Germinal center (tissue), 1 donor: ENCODE measurements around the gene MBD1.
A peak's percentile ranks its signal among the peaks of the same experiment; 100 is the strongest.
"Not testable (repeated sequence)": the region's sequence is repeated elsewhere in the genome, so short reads cannot be mapped to it uniquely, and the experiment has no call there.

Experiments used
- DNase-seq: peaks from one replicate; pipeline ENCODE4 v3.0.0; 2012; ENCODE audit warnings: mixed read lengths, low spot score

MBD1 gene, protein sequence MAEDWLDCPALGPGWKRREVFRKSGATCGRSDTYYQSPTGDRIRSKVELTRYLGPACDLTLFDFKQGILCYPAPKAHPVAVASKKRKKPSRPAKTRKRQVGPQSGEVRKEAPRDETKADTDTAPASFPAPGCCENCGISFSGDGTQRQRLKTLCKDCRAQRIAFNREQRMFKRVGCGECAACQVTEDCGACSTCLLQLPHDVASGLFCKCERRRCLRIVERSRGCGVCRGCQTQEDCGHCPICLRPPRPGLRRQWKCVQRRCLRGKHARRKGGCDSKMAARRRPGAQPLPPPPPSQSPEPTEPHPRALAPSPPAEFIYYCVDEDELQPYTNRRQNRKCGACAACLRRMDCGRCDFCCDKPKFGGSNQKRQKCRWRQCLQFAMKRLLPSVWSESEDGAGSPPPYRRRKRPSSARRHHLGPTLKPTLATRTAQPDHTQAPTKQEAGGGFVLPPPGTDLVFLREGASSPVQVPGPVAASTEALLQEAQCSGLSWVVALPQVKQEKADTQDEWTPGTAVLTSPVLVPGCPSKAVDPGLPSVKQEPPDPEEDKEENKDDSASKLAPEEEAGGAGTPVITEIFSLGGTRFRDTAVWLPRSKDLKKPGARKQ

DNA sequence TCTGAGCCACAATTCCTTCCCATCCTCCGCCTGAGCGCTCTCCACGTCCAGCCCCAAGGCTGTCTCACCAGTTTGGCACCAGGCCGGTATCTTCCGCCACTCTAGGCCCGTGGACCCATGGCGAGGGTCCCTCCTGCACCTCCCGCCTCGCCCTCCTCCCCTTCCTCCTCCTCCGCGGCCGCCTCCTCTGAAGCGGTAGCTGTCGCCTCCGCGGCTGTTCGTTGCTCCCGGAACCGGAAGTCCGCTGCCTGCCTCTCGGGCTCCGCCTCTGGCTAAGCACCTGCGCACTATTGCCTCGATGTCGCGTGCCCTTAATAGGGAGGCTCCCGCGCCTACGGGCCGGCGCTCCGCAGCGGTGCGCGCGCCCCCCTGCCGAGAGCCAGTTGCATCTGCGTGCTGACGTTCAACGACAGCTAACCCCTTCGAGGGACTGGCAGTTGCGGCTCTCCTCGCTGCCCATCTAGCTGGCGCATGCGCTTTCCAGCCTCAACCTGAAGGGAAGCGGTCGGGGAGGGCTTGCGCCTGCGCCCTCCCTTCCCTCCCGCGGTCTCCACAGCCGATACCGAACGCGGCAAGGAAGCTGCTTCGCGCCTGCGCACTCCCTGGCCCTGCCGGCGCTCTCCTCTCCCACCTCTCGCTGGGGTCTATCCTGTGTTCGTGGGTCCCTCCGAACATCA lies at the start of gene MBD1:
MBD1 (minus strand) TSS at position 229 of the 677 bp plus-strand sequence. CDS start 1,531 bp downstream, outside the sequence.
- DNase-seq = peak; percentile 97

DNA sequence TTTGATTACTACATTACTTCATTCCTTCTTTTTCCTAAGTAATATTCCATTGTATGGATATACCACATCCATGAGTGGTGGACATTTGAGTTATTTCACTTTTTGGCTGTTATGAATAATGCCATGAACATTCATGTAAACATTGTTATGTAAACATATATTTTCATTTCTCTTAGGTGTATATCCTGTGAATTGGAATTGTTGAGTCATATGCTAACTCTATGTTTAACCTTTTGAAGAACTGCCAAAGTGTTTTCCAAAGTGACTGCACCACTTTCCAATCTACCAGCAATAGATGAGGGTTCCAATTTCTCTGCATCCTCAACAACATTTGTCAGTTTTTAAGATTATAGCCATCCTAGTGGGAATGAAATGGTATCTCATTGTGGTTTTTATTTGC lies 48.9 kb upstream of the MBD1 start:
- no peak for DNase-seq

DNA sequence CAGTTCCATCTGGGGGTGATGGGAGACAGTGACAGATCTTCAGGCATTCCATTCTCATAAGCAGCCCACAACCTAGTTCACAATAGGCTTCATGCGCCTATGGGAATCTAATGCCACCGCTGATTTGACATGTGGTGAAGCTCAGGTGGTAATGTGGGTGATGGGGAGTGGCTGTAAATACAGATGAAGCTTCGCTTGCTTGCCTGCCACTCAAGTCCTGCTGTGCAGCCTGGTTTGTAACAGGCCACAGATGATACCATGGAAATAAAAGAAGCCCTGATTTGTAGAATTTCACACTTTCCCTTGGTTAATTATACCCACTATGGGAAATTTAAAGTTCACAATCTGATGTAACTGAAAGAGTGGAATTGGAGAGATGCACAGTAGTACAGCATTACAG lies 46.7 kb upstream of the MBD1 start:
- DNase-seq = no peak

DNA sequence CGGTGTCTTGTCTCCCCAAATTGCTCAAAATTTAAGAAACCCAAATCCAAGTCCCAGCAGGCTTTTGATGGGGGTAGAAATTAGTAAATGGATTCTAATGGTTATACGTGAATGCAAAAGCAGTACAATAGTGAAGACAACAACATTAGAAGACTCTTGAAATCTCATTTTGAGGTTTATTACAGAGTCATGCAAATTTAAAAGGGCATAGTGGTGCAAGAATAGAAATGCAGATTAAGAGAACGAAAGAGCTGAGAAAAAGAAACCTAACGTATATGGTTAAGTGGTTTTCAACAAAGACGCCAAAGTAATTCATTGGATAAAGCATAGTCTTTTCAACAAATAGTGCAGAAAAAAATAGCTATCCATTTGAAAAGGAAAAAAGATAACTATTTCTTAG lies 39.4 kb upstream of the MBD1 start:
- no peak for DNase-seq

DNA sequence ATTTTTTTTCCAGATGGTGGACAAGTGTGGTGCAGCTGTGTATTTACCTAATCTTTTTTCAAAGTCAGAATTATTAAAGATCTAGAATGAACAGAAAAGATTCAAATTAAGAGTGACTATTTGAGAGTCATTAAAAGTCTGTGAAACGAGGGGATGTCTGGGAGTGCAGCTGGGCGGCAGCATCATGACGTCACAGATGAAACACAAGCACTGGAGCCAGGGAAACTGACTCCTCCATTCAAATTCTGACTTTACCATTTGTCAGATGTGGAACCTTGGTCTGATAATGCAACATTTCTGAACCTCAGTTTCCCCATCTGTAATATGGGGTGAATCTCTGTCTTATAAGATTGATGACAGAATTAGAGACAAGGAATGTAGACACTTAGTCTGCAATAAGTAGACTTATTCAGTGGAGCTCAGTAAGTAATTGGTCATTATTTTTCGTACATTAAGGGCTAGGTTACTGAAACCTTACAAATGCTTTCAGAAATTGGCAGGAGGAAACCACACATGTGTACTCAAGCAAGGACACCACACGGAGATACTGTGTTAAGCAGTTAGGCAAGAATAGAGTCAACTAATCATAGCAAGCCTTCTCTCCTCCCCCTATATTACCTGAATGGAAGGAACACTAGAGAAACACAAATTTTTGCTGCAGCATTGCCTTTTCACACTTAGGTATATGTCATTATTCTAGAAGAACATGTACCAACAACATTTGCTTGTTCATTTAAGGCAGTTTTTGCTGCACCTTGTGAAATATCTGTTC lies 34.0 kb upstream of the MBD1 start:
- DNase-seq = peak; percentile 59

DNA sequence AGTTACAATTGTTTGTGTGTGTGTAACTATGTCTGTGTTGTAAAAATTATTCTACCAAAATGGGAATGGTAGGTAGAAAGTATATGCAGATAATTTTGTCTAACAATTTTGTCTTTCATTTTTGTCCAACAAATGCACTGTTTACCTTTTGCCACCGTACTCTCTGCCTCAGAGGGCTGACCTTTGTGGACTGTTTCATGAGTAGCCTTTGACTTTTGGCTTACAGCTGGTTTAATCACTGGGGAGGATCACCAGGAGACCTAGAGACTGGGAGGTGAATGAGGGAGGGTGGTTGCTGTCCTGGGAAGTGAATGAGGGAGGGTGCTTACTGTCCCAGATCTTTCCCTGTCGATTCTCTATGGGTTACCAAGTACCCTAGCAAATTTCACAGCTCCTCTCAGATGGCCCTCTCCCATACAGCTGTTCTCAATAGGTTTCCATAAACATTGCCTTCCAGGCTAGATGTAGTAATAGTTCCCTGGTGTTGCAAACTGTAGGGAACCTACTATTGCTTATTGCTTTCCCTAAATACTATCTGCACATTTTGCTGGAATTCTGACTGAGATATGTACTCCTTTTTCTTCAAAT lies 32.6 kb upstream of the MBD1 start:
- no peak for DNase-seq

DNA sequence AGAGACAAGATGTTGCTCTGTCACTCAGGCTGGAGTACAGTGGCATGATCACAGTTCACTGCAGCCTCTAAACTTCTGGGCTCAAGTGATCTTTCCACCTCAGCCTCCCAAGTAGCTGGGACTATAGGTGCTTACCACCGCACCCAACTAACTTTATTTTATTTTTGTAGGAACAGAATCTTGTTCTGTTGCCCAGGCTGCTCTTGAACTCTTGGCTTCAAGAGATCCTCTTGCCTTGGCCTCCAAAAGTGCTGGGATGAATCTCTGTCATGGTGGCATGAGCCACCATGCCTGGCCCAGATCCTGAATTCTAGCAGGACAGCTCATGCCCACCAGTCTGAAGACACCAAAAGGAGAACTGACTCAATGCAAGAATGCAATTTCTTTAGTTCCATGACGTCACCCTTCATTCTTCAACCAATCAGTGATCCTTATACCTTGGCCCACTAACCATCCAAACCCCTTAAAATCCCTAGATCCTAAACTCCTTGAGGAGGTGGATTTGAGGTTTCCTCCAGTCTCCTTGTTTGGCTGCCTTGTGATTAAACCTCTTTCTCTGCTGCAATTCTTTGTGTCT lies 31.8 kb upstream of the MBD1 start:
- DNase-seq = no peak

DNA sequence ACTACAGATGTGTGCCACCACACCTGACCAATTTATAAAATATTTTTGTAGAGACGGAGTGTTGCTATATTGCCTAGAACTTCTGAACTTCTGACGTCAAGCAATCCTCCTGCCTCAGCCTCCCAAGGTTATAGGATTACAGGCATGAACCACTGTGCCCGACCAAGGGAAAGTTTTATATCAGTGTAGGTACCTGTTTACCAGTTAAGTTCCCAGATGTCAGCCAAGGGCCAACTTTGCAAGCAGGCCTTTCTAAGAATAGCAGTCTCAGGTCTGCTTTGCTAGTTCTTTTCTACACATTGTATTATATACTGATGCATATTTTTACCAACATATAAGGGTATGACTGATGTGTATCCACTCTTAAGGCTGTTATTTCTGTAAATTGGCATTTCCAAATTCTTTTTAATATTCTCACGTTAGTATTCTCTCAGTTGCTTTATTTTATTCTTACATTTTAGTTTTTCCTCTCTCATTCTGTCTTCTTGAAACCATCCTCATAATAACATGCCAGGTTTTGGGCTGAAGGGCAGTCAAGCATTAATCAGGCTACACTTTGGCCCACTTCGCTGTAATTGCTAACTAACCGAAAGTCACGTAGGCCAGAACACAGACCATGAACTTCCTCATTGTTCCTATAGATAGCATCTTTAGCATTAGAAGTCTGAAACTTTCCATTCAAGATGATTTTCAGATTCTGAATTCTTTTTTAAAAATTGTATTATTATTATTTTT lies 31.1 kb upstream of the MBD1 start:
- DNase-seq = peak; percentile 42

DNA sequence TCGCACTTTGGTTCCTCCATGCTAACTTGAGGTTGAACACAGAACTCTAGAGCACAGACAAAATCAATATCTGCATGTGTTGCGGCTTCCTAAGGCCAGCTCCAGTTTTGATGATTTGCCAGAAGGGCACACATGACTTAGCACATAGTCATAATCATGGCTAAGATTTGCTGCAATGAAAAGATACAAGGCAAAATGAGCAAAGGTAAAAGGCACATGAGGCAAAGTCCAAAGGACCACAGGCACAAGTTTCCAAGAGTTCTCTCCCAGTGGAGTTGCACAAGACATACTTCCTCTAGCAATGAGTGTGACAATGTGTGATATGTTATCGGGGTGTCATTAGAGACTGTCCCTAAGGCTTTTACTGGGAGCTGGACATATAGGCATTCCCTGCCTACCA lies 30.3 kb upstream of the MBD1 start:
- DNase-seq = no peak

DNA sequence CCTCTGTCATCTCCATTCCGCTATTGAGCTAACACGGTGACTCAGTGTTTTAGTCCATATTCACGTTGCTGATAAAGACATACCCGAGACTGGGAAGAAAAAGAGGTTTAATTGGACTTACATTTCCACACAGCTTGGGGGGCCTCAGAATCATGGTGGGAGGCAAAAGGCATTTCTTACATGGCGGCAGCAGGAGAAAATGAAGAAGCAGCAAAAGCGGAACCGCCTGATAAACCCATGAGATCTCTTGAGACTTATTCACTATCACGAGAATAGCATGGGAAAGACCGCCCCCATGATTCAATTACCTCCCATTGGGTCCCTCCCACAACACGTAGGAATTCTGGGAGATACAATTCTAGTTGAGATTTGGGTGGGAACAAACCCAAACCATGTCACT lies 28.8 kb upstream of the MBD1 start:
- DNase-seq = no peak

DNA sequence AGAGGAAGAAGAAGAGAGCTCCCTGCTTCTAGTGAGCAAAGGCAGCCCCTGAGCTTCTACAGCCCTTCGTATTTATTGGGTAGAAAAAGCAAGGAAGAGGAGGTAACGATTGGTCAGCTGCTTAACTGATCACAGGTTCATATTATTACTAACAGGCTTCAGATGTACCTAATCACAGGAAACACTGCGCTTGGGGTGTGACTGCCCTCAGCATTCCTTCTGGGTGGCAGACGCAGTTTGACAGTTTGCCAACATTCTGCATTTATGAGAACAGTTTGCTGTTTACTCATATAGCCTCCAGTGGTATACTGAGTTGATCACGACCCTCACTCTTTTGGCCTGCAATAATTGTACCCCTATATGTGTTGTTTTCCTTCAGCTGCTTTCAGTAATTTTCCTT lies 27.5 kb upstream of the MBD1 start:
- not testable (repeated sequence) for DNase-seq

DNA sequence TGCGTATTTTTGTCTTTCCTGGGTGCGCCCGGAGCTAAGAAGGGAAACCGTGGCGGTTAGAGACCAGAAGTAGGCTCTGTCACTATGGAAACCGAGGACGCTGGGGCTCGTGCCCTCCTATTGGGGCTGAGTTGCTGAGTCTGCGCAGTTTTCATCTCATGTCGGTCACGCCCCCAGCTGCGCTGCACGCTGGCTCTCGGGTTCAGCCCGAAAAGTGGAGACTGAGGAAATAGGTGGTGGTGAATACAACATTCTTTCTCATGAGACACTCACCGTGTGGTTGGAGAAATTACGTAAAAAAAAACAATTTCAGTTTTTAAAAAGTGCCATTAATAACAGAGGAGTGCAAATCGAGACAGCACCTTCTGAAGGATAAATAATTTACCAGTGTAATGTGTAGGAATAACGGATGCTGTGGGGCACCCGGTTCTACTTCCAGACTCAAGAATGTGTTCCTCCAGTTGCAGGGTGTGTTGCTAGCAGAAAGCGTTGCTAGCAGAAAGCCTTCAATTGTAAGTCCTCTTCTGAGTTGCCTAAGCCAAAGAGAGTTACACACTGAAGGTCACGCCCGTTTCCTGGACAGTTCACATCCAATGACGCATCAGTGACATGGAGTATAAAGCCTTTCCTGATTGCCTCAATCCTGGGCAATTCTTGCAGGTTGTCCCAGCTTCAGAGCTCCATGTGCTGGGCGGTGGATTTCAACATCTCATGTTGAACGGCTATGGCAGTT lies 26.6 kb upstream of the MBD1 start:
- DNase-seq = peak; percentile 95

DNA sequence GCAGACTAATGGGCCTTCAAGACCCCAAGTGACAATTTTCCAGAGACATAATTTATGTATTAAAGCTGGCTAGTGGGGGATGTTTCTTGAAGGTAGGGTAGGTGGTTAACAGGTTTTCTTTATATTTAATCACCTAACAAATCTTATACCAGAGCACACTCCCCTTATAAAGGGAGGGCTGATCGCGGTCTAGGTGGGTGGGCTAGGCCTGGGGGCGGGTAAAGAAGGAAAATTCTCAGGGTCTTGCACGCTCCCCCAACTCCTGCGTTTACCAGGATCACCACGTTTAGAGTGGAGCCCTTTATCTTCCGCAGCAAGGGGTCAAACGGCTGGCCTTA lies 26.0 kb upstream of the MBD1 start:
- no peak for DNase-seq

DNA sequence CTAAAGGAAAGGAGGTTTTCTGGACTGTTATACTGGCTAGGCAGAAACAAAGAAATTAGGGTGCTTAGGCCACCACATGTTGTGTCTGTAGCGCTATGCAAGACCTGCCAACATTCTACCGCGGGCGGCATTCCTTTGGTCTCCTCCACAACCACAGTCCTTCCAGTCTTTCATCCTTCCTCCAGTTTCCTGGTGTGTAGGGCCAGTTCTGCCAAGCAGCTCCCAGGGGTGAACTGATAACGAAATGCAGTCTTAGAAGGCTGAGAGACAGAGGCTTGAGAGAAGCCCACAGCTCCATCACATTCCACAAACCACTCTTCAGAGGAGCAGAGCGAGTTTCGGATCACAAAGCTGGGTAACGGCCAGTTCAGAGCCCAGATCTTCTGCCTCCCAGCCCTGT lies 25.6 kb upstream of the MBD1 start:
- DNase-seq = no peak

DNA sequence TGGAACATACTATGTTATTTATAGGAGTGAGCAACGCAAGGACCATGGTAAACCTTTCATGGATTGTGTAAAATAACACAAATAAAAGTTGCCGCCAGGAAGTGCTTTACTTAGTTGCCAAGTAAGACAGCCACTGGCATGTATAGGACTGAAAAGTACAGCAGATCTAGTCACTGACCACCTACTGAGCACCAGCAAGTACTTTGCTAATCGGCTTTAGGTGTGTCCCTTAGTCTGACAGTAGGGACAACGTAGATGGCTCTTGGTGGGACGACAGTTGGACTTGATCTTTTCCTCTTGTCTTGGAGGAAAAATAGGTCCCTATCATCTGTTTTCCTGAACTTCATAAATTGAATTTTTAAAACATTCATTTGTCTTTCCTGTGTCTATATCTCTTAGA lies 19.8 kb upstream of the MBD1 start:
- no peak for DNase-seq

DNA sequence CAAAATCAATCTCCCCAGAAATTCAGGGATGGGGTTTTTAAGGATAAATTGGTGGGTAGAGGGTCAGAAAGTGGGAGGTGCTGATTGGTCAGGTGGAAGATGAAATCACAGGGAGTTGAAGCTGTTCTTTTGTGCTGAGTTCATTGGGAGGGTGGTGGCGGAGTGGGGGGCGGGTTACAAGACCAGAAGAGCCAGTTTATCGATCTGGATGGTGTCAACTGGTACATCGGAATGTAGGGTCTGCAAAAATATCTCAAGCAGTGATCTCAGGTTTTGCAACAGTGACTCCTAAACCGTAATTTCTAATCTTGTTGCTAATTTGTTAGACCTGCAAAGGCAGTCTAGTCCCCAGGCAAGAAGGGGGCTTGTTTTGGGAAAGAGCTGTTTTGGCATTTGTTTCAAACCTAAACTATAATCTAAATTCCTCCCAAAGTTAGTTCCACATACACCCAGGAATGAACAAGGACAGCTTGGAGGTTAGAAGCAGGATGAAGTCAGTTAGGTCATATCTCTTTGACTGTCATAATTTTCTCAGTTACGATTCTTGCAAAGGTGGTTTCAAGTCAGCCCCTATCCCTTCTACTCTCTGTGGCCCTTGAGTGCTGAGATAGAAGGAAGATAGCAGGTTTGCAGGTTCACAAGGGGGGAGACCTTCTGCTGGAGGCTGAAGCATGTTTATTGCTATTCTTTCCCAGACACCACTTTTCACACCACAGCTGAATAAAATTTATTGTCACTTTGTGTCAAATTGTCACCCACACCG lies 18.5 kb upstream of the MBD1 start:
- DNase-seq = no peak

DNA sequence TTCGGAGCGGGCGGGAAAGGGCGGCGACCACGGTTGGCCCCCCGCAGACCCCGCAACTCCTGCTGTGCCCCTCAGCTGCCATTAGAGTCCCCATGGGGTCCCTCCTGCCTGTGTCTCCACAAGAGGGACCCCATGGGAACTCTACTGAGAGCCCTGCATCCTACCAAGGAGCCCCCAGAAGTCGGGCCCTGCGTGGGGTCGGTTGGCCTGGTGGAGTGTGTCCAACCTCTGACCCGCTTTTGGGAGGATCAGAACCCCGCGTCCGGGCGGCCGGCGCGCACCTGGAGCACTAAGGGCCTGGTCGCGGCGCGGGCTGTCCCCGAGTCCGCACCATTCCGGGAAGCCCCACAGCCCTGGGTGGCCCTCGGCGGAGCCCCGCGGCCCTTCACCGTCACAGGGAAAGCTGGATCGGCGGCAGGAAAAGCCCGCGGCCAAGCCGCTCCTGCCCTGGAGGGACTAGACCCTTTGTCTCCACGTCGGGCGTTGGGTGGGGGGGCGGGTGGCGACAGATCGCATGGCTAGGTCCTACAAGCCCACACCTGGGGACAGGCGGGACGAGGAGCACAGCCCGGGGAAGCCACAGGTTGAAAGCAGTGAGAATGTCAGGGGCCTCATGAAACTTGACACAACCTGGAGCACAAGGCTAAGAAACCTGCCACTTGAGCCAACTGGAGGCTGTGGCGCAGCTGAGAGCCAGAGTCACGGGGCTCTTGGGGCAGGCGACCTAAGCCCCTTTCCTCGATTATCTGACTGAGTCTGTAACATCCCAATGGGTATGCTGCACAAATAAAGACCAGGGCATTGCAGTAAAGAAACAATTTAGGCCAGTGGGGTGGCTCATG lies 17.3 kb upstream of the MBD1 start:
- no peak for DNase-seq

DNA sequence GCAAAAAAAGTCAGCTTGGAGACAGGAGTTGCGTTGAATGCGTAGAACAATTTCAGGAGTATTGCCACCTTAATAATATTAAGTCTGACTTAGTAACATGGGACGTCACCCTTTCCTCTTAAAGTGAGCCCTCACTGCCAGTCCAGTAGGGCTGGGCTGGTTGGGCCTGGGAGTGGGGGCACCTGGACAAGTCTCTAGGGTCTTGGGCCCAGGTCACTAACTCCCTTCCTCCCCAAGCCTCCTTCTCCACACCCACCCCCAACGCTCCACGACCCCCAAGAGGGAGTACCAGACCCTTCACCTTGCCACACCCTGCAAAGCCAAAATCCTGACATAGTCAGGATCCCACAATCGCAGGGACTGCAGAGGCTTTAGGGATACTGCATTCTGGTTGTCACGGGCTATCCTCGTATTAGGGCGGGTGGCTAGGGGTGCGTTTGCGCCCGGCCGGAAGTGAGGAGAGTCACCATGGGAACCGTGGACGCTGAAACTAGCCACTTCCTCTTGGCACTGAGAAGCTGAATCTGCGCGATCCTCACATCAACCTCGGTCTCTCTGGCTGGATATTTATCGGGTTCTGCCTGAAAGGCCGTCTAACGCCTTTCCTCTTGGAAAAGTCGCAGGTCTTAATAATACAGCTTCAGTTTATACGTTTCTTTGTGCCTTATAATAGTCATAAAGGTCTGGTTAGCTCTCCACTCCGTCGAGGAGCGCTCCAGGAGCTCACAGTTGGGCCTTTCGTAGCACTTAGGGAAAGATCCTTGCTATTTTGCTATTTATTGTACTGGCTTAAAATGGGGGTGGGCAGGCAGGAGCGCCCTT lies 16.5 kb upstream of the MBD1 start:
- DNase-seq = peak; percentile 88
